HK-2 (cell line): Measurements from ENCODE around the gene IBA57.
"Not testable (repeated sequence)": the region's sequence is repeated elsewhere in the genome, so short reads cannot be mapped to it uniquely, and the experiment has no call there.

ENCODE experiments used
- DNase-seq: peaks from one replicate; pipeline ENCODE4 v3.0.0-alpha.2; 2018; ENCODE audit not compliant: unreplicated experiment

IBA57 gene

DNA sequence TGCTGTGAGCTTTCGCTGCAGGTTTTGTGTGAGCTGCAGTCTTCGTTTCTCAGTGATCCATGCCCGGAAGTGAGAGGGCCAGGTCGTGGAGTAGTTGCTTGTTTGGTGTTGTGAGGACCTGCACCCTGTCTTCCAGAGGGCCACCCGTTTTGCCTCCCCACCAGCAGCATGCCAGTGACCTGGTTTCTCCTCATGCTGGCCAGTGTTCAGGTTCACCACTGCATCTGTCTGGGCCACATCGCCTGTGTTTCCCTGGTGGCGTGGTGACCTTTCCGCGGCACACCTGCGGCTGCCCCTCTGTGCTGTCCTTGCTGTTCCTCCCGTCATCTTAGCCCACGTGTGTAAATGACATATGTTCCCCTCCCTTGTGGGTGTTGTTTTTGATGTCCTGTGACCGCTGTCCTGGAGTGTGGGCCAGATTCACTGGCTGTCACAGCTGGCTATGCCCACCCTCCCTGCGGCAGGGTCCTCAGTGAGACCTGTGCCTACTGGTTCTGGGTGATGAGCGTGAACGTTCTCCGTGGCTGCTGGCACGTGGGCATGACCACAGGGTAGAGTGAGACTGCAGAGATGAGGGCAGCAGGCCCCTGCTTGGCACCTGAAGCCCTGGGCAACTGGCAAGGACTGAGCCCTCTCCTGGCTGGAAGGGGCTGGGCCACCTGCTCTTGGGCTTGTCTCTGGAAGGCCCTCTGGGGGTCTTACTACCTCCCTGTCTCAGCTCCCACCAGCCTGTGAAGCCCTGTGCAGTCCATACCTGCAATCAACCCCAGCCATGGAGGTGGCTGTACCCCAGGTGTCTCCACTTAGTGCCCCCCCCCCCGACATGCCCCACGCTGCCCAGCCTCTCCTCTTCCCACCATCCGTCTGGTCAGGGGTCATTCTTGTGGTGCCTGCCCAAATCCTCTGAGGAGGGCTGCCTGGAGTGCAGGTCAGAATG is 7.3 kb downstream of the IBA57 start:
- no peak for DNase-seq

DNA sequence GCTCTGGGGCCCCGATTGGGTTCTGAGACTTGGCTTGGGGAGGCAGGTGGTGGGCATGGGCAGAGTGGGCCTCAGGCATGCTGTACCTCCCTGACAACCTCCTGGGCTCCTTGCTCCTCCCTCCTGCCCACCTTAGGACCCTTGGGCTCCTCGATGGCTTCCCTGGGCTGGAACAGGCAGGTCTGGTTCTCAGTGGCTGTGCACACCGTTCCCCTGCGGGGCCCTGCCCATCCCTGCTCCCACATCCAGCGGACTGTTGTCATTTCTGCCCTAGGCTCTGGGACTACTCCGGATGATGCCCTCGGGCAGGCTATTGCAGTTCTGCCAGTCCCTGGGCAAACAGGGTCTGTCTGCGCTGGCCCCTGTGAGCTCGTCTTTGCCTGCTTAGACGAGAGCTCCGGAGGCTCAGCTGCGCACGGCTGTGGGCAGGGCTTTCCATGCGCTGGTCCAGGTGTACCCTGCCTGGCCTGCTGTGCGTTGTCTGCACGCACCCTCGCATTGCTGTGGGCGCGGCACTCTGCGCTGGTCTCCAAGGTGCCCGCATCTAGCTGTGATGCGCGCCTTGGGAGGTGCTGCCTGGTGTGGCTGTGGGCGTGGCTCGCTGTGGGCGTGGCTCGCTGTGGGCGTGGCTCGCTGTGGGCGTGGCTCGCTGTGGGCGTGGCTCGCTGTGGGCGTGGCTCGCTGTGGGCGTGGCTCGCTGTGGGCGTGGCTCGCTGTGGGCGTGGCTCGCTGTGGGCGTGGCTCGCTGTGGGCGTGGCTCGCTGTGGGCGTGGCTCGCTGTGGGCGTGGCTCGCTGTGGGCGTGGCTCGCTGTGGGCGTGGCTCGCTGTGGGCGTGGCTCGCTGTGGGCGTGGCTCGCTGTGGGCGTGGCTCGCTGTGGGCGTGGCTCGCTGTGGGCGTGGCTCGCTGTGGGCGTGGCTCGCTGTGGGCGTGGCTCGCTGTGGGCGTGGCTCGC is 8.2 kb downstream of the IBA57 start:
- not testable (repeated sequence) for DNase-seq

DNA sequence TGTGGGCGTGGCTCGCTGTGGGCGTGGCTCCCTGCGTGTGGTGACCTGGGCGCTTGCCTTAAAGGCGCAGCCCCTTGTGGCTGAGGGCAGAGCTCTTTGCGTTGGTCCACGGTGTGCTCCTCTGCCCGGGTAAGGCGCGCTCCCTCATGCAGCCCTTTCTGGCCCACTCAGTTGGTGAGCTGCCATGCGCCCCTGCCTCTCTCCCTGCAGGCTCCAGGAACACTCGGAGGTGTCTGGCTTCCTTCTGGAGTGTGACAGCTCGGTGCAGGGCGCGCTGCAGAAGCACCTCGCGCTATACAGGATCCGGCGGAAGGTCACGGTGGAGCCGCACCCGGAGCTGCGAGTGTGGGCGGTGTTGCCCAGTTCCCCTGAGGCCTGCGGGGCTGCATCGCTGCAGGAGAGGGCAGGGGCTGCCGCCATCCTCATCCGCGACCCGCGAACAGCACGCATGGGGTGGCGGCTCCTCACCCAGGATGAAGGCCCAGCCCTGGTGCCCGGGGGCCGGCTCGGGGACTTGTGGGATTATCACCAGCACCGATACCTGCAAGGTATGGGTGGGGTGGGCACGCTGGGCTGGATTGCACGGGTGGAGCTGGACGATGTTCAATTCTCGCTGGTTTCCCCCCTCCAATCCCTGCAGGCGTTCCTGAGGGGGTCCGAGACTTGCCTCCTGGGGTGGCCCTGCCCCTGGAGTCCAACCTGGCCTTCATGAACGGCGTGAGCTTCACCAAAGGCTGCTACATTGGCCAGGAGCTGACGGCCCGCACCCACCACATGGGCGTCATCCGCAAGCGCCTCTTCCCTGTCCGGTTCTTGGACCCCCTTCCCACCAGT is 9.1 kb downstream of the IBA57 start:
- no peak for DNase-seq

DNA sequence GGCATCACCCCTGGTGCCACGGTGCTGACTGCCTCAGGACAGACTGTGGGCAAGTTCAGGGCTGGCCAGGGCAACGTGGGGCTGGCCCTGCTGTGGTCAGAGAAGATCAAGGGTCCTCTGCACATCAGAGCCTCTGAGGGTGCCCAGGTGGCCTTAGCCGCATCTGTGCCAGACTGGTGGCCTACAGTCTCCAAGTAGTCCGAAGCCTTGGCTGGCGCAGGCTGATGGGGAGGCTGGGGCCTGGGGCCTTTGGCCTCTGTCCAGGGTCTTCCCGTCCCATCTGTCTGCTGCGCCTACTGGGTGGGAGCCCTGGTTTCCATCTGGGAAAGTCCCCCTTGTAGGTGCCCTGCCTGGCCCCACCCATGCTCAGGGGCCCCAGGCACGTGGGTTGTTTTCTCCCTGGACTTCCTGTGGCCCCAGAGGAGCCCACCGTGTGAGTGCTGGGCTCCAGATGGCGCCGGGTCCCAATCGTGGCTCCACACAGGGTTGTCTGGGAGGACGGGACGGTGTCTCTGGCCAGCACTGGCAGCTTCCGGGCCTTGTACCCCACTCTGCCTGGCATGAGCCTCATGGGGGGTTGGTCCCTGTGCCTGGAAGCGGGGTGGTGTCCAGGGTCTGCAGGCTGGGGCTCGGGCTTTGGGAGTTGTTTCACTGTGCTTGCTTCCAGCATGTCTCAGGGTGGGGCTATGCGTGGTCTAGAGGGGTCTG is 9.9 kb downstream of the IBA57 start:
- no peak for DNase-seq

DNA sequence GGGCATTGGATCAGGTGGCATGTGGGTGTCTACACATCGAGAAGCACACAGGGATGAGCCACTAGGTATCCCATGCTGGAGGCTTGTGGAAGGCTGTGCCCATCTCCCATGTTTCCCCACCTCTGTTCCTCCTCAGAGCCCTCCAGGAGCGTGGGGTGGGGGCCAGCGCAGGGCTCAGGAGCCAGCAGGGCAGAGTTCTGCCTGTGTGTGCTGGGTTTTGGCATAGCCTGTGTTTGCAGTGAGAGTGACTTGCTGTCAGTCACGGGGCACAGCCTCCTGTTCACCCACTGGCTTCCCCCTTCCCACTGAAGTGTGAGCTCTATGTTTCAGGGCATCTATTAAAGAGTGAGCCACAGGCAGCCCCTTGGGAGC is 10.4 kb downstream of the IBA57 start:
- DNase-seq = no peak

DNA sequence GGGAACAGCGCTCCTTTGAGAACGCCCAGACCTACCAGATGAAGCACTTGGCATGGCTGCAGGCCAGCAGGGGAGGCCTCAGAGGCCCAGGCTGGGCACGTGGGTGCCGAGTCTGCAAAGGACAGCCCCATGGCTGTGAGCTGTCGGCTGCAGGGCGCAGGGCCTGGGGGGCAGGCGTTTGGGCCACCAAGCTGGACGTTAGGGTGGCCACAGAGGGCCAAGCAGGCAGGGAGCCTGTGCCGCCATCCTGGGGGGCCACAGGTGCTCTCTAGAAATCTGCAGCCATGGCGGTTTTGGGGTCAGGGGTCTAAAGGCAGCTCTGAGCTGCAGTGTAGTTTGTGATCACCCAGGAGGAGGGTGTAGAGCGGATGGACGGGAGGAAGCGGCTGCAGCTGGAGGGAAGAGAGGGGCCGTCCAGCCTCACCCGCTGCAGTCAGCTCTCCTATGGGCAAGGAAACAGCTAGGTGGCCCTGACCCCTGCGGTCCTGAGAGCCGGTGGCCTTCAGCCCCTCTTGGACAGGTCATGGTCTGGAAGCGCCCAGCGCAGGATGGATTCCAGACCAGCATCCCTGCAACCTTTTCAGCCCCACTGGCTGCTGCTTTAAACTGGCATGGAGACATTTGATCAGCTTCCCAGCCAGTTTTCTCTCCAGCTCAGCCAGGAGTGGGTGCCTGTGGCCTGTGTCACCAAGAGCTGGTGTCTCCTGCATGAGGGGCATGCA is 11.0 kb downstream of the IBA57 start:
- DNase-seq = no peak

DNA sequence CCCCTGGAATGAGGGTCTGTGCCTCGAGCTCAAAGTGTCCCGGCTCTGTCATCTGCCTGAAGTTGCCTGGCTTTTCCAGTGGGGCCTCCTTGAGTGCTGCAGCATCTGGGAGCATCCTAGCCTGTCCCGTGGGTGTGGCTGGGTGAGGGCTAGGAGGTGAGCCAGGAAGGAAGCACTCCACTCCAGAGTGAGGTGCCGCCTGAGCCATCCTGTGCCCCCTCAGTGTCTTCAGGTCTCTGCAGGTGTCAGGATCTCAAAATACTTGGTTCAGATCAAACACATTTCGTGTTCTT is 11.5 kb downstream of the IBA57 start:
- DNase-seq = no peak

DNA sequence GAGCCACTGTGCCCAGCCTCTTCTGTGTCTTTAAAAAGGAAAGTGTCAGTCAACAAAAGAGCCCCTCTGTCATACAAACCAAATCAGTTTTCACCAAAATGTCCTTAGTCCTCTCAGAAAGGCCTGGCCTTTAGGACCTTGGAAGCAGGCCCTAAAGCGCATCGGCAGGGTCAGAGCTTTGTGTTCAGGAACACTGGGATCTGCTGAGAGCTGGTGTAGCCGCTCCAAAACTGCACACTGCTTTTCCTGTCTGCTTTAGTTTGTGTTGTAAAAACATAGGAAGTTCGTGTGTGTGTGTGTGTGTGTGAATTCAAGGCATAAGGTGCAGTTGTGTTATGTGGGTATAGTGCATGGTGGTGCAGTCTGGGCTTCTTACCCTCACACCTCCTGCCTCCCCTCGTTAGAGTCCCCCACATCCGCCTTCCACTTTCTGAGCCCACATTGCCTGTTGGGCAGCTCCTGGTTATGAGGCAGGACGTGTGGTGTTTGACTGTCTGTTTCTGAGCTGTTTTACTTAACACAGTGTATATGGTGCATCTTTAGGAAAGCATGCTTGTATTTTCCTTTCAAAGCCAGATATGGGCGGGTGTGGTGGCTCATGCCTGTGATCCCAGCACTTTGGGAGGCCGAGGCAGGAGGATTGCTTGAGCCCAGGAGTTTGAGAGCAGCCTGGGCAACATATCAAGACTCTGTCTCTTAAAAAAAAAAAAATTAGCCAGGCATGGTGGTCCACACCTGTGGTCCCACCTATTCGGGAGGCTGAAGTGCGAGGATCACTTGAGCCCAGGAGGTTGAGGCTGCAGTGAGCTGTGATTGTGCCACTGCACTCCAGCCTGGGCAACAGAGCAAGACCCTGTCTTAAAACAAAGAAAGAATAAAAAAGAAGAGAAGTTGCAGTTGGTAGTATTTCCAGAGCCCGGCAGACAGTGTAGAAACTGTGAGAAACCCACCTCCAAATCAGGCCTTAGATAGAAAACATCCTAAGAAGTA is 12.4 kb downstream of the IBA57 start:
- no peak for DNase-seq

DNA sequence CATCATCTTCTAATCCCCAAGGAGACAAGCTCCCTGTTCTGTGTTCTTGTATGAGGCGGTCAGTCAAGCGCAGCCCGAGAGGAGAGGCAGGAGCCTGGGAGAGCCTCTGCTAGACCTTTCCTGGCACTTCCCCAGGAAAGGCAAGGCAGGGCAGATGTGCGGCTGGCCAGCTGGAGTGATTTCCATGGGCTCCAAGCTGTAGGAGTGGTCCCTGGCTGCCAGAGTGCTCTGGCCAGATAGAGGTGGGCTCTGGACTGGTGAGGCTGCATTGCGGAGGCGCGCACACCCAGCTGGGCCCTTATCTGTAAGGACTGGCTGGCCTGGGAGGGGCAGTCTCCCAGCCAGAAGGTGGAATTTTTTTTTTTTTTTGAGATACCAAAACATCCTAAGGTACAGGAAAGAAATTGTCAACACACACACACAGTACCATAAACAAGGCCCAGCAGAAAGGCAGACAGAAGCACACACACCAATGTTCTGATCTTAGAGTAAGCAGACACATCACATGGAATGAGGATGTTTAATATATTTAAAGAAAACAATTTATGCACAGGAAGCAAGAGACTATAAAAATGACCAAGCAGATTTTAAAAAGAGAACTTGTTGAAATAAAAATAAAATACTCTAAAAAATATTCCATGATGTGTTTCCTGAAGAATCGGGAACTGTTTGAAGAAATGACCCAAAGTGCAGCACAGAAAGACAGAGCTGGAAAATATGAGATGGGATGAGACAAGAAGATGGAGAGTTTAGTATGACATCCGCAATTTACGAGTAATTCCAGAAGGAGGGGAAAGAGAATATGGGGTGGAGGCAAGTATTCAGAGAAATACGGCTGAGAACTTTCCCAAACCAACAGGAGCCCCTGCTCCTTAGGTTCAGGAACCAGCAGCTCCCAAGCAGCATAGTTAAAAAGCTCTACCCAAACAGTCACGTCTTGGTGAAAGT is 13.4 kb downstream of the IBA57 start:
- no peak for DNase-seq

DNA sequence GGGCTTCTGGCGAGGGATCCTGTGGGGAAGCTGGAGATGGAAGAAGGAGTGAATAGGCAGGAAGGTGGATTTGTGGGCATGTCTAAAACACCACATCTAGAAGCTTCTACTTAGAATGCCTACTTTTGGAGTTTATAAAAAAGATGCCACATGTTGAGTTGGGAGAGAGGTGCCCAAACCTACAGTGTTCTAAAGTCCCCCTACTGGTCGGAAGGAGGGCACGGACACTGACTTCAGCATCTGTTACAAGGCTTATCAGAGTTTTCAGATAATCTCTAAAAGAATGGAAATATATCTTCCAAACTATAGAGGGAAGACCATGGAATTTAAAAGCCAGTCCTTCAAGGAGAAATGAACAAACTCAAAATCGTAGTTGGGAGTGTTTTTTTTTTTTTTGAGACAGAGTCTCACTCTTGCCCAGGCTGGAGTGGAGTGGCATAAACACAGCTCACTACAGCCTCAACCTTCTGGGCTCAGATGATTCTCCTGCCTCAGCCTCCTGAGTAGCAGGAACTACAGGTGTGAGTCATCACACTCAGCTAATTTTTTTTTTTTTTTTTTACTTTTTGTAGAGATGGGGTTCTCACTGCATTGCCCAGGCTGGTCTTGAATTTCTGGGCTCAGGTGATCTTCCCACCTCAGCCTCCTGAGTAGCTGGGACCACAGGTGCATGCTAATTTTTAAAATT is 14.8 kb downstream of the IBA57 start:
- DNase-seq = no peak

DNA sequence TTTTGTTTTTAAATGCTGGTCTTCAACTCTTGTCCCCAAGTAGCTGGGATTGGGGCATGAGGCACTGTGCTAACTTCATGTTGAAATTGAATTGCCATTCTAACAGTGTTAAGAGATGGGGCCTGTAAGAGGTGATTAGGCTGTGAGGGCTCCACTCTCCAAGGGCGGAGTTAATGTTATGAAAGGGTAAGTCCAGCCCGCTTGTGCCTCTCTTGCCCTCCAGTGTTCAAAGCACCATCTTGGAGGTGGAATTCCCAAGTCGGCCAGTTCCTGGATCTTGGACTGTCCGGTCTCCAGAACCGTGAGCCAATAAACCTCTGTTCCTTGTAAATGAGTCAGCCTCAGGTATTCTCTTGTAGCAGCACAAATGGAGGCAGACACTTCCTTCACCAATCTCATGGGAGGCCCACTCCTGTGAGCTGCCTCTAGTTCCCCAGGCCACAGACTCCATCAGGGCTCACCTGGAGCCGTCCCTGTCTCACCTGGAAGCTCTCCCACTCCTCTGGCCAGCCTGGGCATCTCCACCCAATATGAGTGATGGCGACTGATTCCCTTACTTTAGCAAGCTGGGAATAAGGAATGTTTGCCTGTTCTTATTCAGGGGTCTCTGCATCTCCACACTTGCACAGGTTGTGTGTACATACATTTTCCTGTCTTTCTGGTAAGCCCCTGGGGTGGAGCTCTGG is 15.5 kb downstream of the IBA57 start:
- no peak for DNase-seq

DNA sequence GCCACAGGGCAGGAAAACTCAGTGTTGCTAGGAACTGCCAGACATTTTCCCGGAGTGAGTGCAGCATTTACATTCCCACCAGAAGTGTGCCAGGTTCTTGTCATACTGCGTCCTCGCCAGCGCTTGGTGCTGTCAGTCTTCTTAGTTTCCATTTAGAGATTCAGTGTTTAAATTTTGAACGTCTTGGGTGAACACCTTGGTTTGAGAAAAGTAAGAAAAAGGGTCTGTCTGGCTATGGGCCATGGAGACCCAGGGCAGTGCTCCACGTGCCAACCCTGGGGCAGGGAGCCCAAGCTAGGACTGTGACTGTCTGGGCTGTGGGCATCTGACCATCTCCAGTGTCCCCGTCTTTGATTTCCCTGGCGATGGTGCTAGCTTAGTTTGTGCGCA is 16.0 kb downstream of the IBA57 start:
- DNase-seq = no peak

DNA sequence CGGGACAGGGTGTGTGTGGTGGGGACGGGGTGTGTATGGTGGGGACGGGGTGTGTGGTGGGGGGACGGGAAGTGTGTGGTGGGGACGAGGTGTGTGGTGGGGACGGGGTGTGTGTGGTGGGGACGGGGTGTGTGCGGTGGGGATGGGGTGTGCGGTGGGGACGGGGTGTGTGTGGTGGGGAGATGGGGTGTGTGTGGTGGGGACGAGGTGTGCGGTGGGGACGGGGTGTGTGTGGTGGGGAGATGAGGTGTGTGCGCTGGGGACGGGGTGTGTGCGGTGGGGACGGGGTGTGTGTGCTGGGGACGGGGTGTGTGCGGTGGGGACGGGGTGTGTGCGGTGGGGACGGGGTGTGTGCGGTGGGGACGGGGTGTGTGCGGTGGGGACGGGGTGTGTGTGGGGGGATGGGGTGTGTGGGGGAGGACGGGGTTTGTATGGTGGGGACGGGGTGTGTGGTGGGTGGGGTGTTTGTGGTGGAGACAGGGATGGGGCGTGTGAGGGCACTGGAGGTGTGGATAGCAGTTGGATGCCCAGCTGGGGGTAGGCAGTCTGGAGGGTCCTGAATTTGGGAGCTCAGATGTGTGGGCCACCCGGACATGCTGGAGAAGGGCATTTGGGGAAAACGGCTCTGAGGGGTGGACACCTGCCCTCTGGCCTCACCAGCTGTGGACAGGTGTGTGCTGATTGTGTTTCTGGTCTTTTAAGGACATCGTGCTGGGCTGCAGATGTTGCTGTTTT is 16.9 kb downstream of the IBA57 start:
- DNase-seq = no peak

DNA sequence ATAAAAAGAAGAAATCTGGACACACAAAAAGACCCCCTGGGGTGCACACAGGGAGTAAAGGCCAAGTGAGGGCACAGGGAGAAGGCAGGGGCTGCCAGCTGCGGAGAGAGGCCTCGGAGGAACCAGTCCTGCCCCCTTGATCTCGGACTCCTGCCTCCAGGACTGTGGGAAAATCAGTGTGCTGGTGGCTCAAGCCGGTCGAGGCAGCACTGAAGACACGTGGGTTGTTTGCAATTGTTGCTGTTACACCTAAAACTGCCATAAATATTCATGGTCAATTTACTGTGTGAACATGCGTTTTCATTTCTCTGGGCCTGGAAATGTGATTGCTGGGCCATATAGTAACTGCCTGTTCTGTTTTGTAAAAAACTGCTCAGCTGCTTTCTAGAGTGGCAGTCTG is 18.5 kb downstream of the IBA57 start:
- DNase-seq = no peak

DNA sequence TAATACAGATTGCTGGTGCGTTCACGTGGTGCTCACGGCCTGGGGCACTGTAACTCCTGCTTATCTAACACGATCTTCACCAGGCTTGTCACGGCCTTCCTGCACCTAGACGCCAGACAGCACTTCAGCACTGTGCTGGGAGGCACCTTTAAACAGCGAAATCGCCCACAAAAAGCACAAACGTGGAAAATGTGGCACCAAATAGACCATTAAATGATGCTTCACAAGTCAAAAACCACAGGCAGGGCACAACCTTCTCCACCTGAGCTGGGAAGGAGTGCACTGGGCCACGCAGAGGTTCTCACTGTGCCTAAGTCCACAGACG is 20.0 kb downstream of the IBA57 start:
- DNase-seq = no peak

DNA sequence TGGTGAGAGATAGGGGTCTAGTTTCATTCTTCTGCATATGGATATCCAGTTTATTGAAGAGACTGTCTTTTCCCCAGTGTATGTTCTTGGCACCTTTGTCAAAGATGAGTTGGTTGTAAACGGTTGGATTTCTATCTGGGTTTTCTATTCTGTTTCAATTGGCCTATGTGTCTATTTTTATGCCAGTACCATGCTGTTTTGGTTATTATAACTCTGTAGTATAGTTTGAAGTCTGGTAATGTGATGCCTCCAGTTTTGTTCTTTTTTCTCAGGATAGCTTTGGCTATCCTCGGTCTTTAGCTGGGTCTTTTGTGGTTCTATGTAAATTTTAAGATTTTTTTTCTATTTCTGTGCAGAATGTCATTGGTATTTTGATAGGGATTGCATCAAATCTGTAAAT is 22.6 kb downstream of the IBA57 start:
- DNase-seq = not testable (repeated sequence)

DNA sequence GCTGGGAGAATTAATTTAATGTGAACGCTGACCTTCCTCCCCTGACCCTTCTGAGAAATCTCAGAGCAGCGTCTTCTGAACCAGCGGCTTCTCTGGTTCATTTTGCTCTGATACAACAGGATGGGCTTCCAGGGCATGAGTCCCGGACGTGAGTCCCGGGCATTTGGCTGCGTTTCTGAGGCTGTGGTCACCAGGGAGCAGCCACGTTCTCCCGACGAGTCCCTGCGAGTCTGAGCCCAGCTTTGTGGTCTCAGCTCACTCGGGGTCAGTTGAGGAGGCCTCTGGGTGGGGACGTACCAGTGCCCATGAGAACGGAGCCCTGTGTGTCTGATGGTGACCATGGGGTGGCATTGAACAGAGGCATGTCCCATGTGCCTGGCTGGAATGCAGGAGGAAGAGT is 24.6 kb downstream of the IBA57 start:
- DNase-seq = no peak
